DMS114 treated with DMSO at 0.1 percent for 48 hours (cell line): ENCODE measurements around the gene NKIRAS2.

Experiments used
- DNase-seq: peaks from one replicate; lab custom pipeline; 2025; ENCODE audit not compliant: unreplicated experiment; lab: John Stamatoyannopoulos, UW

NKIRAS2 gene

DNA sequence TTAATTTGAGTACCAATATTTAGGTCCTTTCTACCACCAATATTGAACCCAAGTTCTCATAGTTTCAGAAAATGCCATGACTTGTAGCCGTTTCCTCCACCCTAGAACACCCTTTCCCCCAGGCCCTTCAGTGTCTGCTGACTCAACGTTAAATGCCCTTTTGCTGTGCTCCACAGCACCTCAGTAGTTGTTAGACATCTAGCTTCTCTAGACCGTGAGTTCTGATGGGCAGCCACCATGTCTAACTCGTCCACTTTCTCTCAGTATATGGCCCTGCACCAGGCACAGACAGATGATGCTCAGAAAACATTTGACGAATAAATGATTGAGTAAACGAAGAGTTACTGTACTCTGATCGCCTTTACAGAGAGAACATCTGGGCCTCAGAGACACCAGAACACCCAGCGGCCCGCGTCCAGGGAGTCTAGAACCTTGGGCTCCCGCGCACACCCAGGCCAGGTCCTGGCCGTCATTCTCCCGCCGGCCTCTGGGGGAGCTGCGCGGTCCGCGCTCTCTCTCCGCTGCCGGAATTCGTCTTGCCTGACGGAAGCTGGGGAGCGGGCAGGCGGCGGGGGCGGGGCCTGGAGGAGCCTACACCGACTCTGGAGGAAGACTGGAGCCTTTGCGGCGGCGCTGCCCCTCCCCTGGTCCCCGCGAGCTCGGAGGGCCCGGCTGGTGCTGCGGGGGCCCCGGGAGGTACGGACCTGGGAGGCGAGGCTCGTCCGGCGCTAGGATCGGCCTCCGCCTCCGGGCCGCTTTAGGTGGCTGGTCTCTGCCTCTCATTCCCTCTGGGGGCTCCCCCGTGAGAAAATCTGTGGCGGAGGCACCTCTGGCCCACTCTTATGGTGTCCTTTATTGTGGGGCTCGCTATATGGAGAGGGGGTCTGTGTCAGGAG lies at the start of gene NKIRAS2:
NKIRAS2 (plus strand) TSS at position 582 of the 896 bp plus-strand sequence. CDS start 1,488 bp downstream, outside the sequence.
- peak; percentile 78 for DNase-seq

DNA sequence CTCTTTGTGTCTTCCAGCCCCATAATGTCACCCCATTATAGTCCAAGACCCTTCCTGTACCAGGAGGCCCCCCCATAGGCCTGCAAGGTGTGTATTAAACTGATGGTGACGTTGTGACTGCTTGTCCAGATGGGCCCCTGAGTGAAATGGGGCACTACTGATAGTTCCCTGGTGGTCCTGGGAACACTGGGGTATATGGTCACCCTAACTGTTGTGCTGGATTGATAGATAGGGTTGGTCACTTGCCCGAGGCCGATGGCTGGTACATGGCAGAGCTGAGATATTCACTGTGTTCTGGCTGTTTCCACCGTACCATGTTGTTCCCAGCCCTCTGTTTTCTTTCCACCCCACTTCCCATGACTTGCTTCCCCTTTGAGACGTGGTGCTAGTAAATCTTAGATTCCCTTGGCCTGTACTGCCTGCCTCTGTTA lies 49.0 kb upstream of the NKIRAS2 start:
- DNase-seq: no peak

DNA sequence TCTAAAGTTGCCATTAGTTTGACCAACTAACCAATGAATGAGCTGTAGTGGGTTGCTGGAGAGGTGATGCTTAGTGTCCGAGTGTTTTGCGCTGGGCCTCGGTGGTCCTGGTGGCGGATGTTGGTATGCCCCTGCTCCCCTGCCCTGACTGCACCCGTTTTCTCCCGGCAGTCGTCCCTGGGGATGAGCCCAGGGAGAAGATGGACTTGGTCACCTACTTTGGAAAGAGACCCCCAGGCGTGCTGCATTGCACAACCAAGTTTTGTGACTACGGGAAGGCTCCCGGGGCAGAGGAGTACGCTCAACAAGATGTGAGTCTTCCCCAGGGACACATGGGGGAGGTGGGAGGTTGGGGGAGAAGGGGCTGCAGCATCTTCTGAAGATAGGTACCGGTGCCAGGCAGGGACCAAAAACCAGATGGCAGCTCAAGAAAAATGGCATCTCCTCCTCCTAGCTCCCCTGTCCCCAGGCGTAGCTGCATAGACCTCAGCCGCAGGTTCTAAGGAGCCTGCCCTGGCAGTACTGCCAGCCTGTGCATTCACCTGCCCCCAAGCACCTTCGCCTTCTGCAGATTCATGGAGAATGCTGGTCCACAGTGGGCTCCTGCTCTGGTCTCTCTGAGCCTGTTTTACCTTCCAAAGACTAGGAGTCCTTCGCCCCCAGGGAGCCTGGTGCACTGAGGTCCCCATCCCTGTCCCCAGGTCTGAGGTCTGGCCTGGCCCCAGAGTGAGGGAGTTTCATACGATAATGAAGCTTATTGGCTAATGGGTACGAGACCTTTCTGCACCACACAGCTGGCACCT lies 48.0 kb upstream of the NKIRAS2 start:
- DNase-seq: no peak

DNA sequence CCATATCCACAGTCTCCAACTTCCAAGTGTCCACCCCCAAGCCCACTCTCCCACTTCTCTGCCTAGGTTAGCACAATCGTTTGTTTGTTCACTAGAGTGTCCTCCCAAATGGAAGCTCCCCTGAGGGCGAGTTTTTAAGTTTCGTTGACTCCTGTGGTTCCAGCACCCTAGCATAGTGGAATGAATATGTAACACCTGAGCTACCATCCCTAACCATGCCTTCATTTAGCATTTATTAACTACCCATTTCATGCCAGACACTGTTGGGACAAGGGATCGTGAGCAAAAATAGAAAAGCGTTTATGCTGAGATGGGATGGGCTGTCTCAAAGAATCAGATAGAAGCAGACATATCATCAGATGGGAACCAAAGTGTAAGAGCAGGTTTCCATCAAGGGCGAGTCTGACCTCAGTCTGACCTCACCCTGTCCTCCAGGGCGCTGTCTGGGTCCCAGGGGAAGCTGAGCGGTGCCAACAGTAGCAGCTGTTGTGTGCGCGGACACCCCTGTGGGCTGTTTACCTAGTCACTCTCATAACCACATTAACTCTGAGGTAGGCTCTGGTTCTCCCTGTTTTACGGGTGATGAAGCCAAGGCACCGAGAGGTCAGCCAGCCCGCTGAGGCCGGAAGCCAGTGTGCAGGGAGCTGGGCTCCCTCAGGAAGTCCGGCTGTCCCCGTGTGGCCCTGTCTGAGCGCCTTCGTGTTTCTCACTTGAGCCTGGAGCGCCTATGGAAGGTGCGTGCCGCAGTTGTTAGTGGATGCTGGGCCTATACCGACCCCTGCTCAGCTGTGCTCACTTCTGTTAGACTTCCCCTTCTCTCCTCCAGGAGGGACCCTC lies 47.1 kb upstream of the NKIRAS2 start:
- DNase-seq: no peak

DNA sequence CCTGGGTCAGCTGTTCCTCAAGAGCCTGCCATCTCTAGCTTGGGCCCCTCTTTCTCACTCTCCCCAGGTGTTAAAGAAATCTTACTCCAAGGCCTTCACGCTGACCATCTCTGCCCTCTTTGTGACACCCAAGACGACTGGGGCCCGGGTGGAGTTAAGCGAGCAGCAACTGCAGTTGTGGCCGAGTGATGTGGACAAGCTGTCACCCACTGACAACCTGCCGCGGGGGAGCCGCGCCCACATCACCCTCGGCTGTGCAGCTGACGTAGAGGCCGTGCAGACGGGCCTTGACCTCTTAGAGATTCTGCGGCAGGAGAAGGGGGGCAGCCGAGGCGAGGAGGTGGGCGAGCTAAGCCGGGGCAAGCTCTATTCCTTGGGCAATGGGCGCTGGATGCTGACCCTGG lies 46.5 kb upstream of the NKIRAS2 start:
- no peak for DNase-seq

DNA sequence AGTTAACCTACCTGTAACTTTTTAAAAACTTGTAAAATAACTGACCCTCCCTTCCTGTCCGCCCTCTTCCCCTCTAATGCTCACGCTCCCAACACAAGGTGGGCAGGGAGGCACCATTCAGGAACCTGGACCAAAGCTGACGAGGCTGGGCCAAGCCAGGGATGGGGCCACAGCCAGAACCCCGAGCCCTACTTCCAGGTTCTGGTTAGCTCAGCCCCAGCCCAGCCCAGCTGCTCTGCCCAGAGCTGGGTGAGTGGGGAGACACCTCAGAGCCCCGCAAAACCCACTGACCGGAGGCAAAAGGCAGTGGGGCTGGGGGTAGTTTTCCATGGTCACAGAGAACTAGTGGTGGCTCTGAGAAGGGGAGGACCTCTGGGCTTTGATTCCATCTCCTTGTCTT lies 45.9 kb upstream of the NKIRAS2 start:
- no peak for DNase-seq

DNA sequence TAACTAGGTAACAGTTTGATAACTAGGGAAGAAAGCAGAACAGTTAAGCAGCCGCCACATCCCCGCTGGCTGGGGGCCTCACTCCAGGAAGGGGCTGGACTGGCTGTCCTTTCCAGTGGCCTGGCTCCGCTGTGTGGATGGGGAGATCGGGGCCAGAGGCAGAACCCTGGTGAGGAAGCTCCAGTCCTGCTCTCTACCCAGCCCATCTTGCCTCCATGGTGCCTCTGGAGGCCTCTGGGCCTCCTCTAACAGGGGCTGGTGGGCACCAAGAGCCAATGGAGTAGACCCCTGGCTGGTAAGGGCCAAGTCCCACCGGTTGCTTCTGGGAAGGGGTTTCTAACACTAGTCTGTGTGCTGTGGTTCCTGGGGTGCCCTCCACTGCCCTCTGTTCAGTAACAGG lies 45.2 kb upstream of the NKIRAS2 start:
- no peak for DNase-seq

DNA sequence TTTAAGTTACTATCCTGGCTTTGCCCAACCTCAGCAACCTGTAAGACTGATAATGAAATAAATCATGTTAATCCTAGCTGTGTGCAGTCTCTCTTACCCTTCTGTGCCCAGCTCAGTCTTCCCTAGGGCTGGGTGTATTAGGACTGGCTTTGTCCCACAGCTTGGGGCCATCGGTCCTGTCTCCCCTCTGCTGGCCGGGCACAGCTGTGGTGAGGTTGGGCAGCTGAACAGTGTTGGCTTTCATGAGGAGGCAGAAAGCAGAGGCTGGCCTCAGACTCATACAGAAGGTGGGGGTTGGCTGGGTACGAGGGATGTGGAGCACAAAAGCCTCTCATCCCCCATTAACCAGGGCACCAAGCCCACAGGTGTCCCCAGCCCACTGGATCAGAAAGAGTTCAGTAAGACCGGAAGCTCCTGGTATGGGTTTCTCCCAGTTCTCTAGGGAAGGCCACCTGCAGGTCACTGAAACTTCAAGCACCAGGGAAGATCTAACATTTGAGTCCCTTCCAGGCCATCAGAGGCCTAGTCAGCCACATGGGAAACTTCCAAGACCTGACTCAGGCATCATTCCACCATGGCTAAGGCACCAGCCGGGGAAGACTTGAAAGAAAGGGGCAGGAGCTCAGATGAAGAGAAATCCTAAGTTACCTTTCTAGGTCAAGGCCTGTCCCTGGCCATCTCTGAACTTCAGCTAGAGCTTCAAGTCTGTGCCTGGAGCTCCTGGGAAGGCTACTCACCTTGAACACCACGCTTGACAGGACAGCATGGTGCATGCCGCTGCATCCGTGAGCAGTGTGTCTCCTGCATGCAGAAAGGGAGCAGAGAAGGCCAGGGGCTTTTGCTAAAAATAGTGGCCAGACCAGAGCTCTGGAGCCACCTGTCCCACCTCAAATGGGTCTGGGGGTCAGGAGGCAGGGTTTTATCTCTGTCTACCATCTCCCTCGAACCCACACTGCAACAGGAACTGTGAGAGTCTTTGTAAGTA lies 44.5 kb upstream of the NKIRAS2 start:
- DNase-seq: no peak

DNA sequence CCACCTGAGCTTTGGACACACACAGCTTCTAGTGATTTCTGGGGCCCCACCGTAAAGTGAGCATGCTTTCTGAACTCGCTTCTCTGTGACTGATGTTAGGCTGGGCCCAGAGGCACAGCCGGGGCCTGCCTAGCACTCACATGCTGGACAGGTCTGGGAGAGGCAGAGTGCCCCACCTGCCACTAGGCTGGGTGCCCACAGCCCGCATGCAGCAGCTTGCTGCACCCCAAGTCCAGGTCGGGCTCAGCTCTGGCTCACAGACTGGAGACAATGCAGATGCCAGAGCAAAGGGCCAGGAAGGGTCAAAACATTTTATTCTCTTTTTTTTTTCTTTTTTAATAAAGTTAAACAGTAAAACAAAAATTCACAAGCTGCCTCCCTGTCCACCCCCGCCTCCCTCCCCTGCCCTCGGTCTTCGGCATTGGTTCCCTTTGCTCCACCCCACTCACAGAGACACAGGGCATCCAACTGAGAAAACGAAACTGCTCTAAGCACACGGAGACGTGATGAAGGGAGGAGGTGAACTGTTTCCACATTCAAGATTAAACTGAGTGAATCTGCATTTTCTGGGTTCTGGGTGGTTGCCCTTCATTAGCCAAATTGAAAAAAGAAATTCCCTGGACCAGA lies 43.6 kb upstream of the NKIRAS2 start:
- DNase-seq: no peak

DNA sequence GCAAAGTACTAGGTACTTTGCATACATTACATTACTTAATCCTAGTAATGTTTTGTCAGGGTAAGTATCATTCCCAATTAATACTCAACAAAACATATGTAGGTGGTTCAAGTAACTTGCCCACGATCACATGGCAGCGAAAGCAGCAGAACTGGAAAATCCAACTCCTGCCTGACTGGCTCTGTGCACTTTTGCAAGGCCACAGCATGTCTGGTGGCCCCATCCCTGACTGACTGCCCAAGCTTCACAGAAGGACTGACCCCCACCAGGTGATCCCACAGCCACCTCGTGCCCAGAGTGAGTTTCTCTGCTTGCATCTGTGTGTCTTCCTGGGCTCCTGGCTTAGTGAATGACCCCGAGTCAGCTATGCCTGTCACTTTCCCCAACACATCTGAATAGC lies 41.9 kb upstream of the NKIRAS2 start:
- DNase-seq: no peak

DNA sequence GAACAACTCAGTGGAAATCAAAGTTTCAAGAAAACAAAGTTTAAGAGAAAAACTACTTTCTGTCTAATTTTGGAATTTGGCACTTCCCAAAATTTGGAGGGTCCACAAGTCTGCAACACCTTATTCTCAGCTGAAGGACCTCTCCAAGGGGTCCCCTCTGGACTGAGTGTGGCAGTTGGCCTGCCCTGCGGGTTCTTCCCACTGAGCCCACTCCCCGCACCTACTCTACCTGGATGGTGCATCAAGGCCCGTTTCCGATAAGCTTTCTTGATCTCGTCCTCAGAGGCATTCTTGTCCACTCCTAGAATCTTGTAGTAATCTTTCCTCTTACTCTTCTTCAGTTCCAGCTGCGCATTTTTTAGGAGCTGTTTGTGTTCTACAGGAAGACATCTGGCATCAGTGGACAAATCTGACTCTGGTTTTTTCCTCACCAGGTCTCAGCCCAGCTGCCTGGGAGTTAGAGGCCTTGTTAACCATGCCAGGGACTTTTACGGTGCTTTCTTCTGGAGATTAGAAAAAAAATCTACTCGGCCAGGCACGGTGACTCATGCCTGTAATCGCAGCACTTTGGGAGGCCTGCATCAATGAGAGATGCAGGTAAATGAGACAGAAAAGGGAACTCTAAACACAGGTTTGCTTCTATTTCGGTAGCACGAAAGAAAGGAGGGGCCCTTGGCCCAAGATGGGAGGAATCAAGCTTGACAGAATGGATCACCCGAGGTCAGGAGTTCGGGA lies 37.7 kb upstream of the NKIRAS2 start:
- no peak for DNase-seq

DNA sequence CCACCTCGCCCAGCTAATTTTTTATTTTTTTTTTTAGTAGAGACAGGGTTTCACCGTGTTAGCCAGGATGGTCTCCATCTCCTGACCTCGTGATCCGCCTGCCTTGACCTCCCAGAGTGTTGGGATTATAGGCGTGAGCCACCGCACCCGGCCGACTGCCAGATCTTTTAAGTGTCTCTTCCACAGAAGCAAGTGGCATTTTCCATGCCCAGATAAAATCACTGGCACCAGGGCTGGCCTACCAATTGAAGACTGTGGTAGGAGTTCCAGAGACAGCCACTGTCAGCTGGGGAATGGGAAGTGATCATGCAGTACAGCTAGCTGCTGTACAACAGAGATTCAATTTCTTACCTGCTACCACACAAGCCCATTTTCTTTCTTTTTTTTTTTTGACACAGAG lies 35.4 kb upstream of the NKIRAS2 start:
- DNase-seq: no peak

DNA sequence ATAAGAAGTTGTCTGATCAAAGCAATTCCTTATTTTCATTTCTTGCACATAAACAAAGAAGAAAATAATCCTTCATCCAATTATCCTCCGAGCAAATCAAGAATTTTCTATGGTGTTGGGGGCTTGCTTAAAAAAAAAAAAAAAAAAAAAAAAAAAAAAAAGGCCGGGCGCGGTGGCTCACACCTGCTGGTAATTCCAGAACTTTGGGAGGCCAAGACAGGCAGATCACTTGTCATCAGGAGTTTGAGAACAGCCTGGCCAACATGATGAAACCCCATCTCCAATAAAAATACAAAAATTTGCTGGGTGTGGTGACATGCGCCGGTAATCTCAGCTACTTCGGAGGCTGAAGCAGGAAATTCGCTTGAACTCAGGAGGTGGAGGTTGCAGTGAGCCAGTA lies 34.0 kb upstream of the NKIRAS2 start:
- DNase-seq: no peak

DNA sequence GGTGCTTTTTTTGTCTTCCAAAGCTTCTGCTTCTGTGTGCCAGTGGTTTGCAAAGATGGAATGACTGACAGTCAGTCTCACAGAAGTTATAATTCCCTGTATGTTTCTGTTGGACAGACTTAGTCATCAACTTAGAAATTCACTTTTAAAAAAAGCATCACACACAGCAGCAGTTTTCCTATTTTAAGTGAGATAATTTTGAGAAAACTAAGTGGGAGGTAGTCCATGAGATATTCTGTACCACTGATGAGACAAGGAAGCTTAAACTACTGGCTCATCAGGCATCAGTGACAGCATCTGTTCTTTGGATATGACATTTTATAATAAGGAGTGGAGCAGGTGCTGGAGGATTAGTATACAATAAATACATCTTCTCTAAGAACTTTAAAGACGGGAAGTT lies 33.3 kb upstream of the NKIRAS2 start:
- no peak for DNase-seq

DNA sequence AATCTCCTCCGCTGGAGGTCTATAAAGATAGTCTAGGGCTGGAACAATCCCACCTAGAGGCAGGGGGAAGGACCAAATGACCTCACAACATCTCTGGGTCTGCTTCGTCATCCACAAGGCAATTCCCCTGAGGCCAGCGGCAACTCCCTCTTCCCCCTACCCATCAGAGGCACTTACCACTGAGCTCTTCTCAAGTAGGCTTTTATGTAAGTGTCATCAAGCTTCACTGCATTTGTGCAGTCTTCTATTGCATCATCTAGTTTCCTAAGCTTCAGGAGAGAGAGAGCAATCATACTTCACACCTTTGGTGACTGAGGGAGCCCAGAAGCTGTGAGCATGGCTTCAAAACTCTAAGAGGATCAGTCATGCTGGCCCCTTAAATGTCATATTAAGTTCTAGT lies 32.2 kb upstream of the NKIRAS2 start:
- DNase-seq: no peak

DNA sequence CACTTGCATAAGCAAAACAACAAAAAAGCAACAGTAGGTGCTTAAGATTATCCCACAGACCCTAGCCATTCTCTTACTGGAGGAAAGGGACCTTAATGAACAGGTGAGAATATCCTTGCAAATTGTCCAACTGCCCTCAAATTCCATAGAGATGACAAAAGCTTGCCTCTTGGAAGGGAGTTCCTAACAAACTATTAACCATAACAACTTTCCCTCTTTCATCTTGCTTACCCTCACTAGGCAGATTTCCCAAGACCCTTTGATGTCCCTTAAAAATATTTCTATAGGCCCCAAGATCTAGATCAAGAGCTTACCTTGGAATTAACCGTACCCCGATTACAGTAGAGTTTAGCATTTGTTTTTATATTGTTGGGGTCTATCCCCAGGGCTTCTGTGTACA lies 31.5 kb upstream of the NKIRAS2 start:
- DNase-seq: no peak

DNA sequence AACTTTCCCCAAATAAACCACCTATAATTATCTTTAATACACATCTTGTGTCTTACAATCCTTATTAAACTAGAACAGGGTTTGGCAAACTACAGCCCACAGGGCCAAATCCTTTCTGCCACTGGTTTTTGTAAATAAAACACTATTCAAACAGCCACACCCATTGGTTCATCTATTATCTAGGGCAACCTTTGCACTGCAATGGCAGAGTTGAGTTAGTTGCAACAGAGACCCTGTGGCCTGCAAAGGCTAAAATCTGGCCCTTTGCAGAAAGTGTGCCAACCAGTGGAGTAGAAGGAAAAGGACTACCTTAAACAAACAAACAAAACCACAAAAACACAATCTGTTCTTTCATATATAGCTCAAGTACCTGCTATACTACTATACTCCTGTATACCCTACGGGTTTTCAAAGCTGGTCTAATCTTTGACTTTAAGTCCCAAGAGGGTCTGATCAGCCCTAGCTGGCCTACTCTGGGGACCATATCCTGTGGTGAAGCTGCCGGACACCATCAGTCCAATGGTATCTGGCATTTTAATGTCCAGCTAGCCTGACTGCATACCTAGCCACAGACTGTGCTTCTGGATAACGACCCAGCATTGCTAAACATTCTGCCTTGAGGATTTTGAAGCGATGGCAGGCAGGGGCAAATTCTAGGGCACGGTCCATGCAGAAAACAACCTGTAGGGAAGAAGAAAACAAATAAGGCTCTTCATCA lies 30.0 kb upstream of the NKIRAS2 start:
- DNase-seq: no peak

DNA sequence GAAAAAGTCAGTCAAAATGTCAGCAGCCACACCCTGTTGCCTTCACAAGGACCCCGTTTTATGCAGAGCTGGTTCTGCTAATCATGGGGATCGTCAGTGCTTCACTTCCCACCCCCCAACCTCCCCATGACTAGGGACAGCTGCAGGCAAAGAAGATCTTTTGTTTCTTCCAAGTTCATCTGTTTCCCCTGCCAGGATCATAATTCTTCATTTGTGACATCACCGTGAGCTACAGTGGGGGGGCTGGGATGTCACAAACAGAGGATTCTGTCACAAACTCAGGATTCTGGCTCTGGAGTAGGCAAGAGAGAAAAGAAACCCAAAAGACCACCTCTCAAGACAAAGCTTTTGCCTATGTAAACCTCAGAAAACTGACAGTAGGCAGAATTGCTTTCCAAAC lies 27.3 kb upstream of the NKIRAS2 start:
- no peak for DNase-seq

DNA sequence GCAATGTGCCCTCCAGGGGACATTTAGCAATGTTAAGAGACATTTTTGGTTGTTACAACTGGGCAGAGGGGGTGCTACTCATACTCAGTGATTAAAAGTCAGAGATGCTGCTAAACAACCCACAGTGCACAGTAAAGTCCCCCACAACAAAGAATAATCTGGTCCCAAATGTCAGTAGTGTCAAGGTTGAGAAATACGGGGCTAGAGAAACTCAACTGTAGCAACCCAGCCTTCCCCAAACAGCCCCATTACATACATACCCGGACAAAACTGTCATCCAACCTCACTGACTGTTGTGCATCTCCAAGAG lies 23.1 kb upstream of the NKIRAS2 start:
- DNase-seq: no peak
